Stimulated activated CD8-positive, alpha-beta memory T cell treated with anti-CD3 and anti-CD28 coated beads, Interleukin-7, amount 100 ng/mL, for 1 hour (primary cell): ENCODE measurements around the gene PTCD2.

Experiments
- DNase-seq, 2 donors: peaks; one replicate each; pipeline ENCODE4 v3.0.0-alpha.2; 2020; ENCODE audit warnings: low read depth in 2 of 2

The PTCD2 gene

DNA sequence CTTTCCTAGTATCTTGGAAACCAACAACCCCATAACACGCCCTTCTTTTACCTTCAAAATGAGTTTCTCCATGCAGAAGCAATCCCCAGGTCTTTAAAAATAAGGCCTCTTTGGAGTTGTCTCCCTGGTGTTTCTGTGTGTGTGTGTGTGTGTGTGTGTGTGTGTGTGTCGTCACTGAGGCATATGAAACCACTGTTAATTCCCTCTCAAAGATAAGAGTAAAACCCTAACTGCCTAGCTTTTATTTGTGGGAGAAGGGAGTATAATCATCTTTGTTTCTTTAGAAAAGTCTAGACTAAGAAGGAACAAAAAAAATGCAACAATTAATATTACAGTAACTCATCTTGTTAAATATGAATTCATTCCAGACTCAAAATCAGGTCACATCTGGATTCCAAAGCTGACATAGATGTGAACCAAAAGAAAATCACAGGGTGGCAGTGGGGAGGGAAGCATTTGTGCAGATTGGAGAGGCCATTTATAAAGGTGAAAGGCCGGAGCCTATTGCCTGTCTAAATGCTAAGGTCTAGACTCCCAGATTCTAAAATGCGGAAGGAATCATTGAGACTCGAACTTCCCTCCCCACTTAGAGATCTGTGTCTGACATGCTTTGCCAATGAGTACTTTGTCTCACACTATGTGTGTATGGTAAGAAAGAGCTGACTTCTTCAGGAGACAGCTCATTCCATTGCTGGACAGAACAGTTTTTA, 95.6 kb downstream of the PTCD2 start:
- DNase-seq = no peak

DNA sequence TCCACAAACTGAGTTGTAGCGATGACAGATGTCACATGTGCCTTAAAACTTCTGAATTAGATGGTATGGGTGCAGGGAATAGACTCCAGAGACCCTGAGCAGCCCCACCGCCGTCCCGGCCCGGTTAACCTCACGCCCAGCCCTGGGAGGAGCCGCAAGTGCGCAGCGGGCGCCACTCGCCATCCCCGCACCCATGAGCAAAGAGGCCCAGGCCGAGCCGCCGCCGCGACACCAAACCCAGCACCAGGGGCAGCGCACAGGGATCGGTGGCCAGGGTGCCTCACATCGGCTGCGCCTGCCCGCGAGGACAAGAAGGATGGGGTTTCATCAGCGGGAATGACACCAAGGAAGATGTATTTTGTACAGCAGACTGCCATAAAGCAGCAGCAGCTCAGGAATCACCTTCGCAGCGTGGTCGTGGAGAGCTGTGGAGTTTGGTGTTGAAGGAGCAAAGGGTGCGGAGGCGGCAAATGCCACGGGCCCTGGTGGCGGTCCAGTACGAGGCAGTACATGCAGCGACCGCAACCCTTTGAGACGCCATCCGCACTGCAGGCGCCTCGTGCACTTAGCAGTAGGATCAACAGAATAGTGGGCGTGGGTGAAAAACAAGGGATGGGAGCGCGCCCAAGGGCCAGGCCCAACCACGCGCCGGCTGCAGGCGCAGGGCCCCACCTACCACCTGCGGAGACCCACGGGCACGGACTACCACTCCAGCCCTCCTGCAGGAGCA, 97.3 kb downstream of the PTCD2 start:
- no peak for DNase-seq
